HG03060 (cell line): ENCODE measurements around the gene SLC28A1.

Source experiments
- ATAC-seq: cut with Tn5 transposase; IDR thresholded peaks from one replicate; pipeline ENCODE4 v1.9.1; 2021; ENCODE audit warnings: low read depth, moderate number of reproducible peaks; ENCODE audit not compliant: unreplicated experiment

The SLC28A1 gene

DNA sequence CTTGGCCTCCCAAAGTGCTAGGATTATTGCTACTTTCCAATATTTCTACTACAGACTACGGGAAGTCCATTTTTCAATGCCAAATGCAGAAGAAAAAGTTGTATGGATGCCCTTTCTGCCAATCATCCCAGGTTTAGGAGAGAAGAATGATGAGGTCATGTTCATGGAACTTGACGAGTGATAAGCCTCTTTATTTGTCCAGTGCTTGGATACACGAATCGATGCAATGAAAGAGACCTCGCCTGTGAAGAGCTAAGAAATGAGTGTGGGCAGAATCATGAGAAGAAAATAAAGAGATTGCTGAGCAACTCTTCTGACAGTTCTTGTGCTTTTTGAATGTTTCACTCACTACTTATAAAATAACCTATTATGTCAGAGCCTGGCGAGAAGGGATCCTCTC, 996 bp upstream of the SLC28A1 start:
- ATAC-seq = no peak

DNA sequence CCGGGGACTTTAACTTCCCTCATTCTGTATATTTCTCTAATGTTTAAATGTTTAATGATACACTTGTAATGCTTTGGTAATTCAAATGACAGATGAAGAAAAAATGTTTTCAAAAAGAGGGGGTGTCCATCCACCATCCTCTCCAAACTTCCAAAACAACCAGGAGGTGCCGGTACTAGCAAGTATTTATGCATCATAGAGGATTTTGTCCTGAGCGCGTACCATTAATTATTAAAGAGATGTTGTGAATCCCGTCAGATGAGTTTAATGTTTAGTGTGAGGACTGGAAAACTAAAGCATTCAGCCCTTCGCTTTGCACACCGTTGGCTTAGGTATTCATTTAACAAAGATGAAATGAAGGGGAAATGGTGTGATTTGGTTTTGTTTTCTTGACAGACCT, 1.3 kb downstream of the SLC28A1 start:
- ATAC-seq = no peak

DNA sequence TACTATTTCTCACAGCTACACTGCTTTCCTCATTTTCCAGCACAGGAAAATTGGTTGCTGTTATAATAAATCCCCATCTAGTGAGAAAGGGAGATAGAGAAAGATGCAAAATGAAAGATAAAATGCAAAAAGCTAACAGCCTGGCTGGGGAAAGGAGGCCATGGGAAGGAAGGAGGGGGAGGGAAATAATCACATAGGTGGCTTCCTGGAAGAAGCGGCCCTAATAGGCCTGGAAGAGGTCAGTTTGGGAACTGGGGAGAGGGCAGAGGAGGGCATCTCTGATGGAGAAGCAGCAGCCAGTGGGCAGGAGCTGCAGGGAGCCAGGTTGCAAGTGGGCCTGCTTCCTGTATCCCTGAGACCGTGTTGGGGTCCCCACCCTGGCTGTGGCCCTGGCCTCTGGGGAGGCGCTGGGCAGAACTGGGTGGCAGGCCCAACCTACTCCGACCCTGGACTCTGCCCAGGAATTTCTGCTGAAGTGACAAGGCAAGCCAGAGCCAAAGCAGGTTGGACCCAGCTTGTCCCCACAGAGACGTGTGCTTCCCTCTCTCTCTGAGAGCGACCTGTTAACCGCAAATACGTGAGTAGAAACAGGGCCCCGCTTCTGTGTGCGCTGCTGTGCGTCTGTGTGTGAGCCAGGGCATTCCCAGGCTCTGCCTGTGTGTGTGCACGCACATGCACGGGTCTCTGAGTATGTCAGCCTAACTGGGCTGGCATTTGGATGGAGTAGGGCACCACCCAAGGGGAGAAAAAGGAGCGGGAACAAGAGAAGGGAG, 1.9 kb downstream of the SLC28A1 start:
- no peak for ATAC-seq

DNA sequence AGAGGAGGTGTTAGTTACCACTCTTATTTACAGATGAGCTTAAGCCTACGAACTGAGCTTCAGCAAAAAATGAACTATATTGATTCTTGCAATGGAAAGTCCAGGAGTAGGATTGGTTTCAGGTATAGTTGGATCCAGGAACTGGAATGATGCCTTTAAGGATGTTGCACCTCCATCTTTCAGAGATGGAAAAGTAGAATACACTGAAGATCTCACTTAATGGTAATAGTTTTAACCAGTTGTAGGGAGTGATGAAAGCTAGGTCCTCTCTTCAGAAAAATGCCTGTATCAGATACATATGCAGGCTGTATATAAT, 2.5 kb downstream of the SLC28A1 start:
- no peak for ATAC-seq

DNA sequence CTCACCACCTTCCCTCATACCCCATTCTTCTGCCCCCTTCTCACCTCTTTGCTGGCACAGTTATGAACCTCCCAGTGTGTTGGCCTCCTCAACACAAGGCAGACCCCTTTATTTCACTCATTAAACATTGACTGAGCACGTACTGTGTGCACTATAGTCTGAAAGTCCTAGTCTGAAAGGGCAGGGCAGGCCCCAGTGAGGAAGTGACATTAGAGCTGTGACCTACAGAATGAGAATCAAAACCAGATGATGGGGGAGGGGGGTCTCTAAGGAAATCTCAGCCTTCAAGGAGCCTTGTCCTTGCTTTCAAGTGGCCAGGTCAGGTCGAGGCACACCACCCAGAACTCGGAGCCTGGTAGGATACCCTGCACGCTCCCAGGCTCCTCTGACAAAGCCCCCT, 3.5 kb downstream of the SLC28A1 start:
- ATAC-seq = no peak

DNA sequence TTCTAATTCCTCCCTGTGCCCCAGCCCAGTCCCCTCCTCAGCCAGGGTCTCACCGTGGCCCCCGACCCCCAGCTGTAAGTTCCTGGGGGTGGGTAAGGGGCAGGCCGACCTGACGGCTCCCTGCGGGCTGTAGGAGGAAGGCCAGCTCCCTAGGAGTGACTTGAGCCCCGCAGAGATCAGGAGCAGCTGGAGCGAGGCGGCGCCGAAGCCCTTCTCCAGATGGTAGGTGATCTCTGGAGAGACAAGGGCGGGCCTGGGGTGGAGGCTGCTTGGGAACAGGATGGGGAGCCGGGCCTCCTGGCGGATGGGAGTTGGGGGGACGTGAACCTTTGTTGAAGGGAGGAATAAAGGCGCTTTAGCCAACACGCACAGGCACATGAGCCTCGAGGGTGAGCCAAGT, 4.2 kb downstream of the SLC28A1 start:
- ATAC-seq = no peak

DNA sequence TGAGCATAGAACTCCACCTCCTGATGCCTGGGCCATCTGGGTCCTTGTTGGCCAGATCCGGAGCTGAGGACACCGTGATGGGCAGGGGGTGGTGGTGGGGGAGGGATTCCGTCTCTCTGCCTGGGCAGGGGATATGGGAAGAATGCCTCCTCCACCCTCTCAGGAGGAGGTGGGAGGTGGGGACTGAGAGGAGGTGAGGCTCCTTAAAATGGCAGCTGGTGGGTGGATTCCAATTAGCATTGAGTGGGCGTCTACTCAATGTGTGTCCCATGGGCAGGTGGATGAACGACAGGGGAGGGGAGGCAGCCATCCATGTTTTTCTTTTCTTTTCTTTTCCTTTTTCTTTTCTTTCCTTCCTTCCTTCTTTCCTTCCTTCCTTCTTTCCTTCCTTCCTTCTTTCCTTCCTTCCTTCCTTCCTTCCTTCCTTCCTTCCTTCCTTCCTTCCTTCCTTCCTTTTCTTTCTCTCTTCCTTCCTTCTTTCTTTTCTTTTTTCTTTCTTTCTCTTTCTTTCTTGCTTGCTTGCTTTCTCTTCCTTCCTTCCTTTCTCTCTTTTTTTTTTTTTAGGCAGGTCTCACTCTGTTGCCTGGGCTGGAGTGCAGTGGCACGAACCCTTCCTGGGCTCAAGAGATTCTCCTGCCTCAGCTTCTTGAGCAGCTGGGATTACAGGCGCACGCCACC, 5.0 kb downstream of the SLC28A1 start:
- no peak for ATAC-seq

DNA sequence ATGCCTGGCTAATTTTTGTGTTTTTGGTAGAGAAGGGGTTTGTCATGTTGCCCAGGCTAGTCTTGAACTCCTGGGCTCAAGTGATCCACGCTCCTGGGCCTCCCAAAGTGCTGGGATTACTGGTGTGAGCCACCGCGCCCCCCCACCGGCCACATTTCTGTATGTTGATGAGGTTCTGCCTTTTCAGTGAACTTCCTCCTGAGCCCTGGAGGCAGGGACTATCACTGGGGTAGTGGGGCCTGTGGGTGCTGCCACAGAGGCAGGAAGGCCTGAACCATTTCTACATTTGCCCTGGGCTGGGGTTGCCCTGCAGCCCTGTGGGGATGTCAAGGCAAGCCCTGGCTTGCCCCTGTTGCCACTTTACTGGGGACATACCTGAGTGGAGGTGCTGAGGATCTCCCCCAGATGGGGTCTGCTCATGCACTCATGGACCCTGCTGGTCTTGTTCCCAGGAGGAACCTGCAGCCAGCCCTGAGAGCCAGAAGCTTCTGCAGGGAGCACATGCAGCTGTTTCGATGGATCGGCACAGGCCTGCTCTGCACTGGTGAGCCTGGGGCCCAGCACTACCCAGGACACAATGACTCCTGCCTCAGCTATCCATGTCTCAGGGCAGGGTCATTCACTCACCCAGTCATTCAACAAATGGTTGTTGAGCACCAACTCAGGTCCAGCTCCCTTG, 5.7 kb downstream of the SLC28A1 start:
- no peak for ATAC-seq

DNA sequence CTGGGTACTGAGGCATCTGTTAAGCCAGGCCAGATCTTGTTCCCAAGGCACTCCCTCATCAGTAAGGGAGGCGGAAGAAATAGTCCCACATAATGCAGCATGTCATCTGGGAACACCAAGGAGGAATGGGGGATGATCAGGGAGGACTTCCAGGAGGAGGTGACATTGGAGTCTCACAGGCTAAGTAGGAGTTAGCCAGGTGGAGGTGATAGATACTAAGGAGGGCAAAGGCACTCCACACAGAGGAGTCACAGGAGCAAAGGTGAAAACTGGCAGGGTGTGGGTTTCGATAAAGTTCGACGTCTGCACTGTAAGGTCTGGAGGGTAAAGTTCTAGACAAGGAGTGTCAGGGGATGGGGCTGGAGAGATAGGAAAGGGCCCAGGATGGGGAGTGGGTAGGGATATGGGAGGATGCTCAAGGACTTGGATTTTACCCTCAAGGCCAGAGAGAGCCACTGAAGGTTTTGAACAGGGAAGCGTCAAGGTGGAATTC, 6.3 kb downstream of the SLC28A1 start:
- no peak for ATAC-seq

DNA sequence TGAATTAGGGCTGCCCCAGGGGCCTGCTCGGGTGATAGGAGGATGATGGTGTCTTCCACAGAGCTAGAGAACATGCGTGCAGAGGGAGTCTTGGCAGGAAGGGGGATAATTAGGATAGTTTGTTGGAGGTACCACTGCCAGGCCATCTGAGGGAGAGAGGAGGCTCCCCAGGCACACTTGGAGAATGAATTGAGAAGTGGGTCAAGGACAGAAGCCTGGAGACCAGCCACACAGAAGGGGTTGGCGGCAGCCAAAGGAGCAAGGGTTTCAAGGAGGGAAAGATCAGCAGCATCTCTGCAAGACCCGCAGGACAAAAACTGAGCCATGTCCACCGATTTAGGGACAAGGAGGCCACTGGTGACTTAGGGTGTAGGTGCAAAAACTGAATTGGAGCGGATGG, 6.9 kb downstream of the SLC28A1 start:
- no peak for ATAC-seq

DNA sequence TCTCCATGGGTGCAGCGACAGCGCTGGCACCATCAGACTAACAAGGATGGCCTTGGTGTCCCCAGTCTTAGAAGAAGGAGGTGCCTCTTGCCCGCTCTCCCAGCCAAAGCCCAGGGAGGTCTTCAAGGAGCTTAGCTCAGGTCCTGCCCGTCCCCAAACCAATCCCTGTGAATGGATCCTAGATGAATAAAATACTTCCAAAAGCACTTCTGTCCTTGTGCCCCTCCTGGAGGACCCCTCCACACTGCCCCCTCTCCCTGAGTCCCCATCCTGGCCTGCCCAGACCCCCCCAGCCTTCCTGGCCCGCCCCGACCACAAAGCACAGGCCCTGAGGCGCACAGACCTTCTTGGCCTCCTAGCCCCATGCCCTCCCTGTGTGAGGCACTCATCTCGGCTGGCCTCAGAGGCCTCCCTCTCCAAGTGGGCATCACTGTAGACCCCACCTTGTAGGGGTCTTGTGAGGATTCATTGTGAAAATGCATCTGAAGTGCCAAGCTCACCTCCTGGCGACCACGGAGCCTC, 8.4 kb downstream of the SLC28A1 start:
- no peak for ATAC-seq

DNA sequence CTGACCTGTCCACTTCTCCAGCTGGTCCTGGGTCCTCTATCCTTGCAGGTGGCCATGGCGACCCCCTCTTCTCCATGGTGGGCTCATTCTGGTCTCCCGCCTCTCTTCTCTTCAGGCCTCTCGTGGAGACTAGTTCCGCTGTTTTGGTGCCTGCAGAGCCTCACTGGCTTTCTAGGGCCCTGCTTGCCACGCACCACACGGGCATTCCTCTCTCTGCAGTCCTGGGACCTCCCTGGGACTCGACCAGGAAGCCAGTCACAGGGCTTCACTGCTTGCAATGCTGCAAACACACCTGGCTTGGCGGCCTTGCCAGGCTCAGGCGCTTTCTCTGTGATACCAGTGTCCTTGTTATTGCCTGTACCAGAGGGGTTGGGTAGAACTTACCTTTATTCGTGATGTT, 9.1 kb downstream of the SLC28A1 start:
- ATAC-seq = no peak

DNA sequence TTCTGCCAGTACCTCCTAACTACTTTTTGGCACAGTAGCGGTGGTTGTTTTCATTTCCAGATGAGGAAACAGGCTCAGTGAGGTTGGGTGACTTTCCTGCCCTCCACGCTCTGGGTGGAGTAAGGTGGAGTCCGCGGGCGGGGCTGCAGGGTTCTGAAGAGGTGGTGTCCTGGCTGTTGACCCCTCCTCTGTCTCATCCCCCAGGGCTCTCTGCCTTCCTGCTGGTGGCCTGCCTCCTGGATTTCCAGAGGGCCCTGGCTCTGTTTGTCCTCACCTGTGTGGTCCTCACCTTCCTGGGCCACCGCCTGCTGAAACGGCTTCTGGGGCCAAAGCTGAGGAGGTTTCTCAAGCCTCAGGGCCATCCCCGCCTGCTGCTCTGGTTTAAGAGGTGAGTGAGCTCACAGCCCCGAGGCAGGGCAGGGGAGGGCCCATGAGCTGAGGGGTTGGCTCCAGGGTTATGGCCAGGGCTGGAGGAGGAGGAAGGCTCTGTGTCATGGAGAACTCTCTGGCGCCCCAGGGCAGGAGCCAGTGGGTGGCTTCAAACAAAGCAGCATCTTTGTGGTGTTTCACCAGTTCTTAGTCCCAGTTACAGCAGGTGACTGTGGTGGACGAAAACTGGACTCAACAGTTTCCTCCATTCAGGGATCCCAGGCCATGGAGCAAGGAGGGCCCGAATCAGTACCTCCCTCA, 10.4 kb downstream of the SLC28A1 start:
- no peak for ATAC-seq

DNA sequence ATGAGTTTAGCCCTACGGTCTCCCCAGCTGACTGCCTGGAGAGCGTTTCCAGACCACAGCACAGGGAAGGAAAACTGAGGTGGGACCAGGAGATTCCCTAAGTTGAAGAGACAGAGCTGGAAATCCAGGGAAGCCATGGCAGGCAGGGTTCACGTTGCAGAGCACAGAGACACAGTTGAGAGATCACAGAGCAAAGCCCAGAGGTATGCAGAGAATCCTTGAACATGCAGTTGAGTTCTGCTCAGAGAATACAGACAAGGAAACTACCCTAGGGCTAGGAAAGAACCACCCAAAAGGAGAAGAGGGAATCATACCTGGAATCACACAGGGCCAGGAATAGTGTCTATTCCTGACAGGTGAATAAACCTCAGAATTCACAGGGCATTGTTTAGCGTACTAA, 14.3 kb downstream of the SLC28A1 start:
- ATAC-seq = no peak

DNA sequence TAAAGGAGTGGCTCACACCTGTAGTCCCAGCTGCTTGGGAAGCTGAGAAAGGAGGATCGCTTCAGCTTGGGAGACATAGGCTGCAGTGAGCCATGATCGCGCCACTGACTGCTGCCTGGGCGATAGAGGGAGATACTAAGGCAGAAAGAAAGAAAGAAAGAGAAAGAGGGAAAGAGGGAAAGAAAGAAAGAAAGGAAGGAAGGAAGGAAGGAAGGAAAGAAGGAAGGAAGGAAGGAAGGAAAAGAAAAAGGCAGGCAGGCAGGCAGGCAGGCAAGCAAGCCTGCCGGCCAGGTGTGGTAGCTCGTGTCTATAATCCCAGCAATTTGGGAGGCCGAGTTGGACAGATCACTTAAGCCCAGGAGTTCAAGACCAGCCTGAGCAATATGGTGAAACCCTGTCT, 15.3 kb downstream of the SLC28A1 start:
- no peak for ATAC-seq

DNA sequence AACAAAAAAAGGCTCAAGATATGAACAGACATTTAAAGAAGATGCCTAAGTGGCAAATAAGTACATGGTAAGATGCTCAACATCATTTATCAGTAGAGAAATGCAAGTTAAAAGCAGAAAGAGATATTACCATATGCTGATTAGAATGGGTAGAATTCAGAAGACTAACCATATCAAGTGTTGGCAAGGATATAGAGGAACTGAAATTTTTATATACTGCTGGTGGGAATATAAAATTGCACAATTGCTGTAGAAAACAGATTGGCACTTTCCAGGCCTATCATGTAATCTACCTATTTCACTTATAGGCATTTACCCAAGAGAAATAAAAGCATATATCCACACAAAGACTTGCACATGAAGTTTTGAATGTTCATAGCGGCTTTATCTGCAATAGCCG, 17.1 kb downstream of the SLC28A1 start:
- no peak for ATAC-seq

DNA sequence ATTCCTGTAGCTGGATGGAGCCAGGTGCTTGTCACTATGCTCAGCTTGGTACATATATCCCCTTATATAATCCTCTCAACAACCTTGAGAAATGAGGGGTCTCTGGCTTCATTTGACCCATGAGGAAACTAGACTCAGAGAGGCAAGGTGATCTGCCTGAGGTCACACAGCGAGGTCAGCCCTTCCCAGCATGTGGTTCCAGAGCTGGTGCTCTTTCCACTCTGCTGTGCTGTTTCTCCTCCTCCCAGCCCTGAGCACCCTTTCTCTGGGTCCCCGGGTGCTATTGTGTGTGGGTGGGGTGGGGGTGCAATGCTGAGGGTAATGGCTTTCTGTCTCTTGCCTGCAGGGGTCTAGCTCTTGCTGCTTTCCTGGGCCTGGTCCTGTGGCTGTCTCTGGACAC, 19.3 kb downstream of the SLC28A1 start:
- ATAC-seq = no peak

DNA sequence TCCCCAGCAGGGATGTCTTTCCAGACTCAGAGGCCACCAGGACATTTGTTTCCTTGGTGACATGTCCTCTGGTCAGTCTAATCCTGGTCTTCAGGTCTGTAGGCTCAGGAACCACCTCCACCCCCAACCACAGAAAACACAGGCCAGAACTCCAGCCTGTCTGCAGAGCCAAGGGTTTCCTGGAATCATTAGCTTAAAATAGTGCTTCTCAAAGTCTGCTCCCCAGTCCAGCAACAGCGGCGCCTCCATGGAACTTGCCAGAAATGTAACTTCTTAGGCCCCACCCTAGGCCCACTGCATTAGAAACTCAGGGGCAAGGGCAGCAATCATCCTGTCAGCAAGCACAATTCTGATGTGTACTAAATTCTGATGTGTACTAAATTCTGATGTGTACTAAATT, 20.0 kb downstream of the SLC28A1 start:
- no peak for ATAC-seq

DNA sequence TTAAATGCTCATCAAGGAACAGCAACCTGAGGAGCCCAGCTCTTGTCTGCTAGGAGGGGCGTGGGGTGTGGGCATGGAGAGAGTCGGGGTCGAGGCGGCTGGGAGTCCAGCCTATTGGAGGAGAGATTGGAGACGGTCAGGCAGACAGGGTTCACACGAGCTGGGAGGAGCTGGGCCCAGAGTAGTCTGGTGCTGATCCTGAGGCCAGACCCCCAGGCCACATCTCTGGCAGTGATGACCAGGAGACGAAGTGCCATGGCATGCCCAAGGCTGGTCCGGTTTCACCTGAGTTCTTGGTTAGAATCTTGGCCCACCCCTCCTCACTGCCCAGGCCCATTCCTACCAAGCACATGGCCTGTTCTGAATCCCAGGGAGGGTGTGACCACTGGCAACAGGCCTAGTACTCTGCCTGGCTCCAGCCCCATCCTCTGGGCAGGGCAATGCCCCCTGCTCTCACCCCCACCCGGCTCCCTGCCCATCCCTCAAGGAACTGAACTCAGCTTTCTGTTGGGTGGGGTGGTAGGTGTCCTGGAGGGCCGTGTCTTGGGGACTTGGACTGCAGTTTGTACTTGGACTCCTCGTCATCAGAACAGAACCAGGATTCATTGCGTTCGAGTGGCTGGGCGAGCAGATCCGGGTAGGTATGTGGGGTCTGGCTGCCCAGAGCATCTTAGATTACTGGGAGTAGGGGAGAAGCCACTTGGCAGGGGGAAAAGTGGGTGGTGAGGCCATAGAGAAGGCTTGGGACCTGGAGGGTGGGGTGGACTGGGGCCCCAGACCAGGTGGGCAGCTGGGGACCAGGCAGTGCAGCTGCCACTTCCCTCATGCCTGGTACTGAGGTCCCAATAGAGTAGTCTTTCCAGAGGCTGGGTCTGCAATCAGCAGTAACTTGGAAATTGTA, 20.8 kb downstream of the SLC28A1 start:
- ATAC-seq = no peak

DNA sequence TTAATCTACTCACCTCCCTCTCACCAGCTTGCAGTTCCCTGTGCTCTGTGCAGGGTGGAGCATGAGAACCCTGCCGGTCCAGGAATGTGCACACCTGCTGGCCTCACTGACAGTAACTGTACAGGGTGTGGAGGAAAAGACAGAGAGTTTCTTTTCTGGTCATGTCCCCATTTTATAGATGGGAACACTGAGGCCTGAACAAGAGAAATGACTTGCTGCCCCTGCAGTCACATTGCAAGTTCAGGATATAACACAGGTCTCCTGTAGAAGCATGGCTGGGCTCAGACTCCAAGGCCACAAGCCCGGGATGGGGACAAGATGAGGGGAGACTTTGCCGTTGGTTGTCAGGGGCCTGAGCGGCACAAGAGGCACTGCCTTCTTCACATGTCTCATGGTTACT, 23.3 kb downstream of the SLC28A1 start:
- no peak for ATAC-seq
